ENCODE data around the gene ID4. TPM values are rescaled to one million over a fixed set of nuclear protein-coding genes. Genes with fewer than 3 reads are reported as not detected.

ID4 gene
- total RNA-seq, 1 donor from 2014 or later: 103 TPM

DNA sequence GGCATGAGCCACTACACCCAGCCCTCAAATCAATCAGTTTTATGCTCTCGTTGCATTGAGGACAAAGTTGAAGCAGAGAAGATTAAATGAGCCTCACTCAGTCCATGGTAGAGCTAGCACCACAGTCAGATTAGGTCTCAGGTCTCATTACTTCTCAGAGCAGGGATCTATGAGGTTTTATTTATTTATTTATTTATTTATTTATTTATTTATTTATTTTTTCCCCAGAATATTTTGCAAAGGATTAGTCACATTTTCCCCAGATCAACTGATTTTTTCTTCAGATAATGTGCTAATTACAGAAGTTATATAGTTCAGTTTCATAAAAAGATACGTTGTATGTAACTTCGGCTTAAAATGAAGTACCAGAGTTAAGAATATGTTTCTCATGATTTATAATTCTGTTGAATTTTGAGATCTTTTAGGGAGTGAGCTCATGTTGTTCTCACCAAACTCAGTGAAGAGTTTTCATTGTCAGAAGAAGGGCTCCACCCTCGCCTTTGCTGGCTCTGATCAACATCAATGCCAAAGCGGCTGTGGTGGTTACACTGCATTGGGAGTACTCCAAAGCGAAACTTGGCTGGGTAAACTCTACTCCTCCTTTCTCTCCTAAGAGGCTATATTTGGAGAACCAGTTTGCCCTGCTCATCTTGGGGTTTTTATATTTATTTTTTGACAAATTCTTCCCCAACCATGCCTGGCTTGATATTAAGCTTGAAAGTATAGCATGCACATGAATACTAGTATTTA lies 12.9 kb upstream of the ID4 start:
- Histone ChIP-seq H3K4me1 (no peaks in the 10 kb centered on the region), H3K4me3 (no peak overlapping the region), H3K36me3 (no peaks in the 10 kb centered on the region), H3K27me3 (no peaks in the 10 kb centered on the region), H3K27ac (no peak overlapping the region), H3K9me3 (no peaks in the 10 kb centered on the region)
- no peak for DNase-seq (ENCODE audit: low spot score in 2 of 2)
- TF ChIP-seq, protein P1, sequence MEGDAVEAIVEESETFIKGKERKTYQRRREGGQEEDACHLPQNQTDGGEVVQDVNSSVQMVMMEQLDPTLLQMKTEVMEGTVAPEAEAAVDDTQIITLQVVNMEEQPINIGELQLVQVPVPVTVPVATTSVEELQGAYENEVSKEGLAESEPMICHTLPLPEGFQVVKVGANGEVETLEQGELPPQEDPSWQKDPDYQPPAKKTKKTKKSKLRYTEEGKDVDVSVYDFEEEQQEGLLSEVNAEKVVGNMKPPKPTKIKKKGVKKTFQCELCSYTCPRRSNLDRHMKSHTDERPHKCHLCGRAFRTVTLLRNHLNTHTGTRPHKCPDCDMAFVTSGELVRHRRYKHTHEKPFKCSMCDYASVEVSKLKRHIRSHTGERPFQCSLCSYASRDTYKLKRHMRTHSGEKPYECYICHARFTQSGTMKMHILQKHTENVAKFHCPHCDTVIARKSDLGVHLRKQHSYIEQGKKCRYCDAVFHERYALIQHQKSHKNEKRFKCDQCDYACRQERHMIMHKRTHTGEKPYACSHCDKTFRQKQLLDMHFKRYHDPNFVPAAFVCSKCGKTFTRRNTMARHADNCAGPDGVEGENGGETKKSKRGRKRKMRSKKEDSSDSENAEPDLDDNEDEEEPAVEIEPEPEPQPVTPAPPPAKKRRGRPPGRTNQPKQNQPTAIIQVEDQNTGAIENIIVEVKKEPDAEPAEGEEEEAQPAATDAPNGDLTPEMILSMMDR (IDR thresholded peaks at IDR 0.05): no peak
- intact Hi-C loops (cut with DNase I): no loop called here

GRCh38 chr6:19827247-19827646 lies 9.9 kb upstream of the ID4 start:
- Histone ChIP-seq H3K9me3 (no peaks in the 10 kb centered on the region), H3K27ac (no peak overlapping the region), H3K4me3 (no peak overlapping the region), H3K27me3 (no peaks in the 10 kb centered on the region), H3K4me1 (no peaks in the 10 kb centered on the region), H3K36me3 (no peaks in the 10 kb centered on the region)
- DNase-seq (ENCODE audit: low spot score in 2 of 2): no peak
- intact Hi-C loops (cut with DNase I): no loop called here
- TF ChIP-seq, protein P1 (IDR thresholded peaks at IDR 0.05): no peak

- Histone ChIP-seq H3K27ac (no peak overlapping the region), H3K4me1 (no peaks in the 10 kb centered on the region), H3K36me3 (no peaks in the 10 kb centered on the region), H3K9me3 (no peaks in the 10 kb centered on the region), H3K27me3 (no peaks in the 10 kb centered on the region), H3K4me3 (no peak overlapping the region)
- intact Hi-C loops (cut with DNase I): no loop called here
- TF ChIP-seq, protein P1 (IDR thresholded peaks at IDR 0.05): no peak
- DNase-seq (ENCODE audit: low spot score in 2 of 2): no peak
These were observed 9.3 kb upstream of the ID4 start for GRCh38 chr6:19827903-19828302.

DNA sequence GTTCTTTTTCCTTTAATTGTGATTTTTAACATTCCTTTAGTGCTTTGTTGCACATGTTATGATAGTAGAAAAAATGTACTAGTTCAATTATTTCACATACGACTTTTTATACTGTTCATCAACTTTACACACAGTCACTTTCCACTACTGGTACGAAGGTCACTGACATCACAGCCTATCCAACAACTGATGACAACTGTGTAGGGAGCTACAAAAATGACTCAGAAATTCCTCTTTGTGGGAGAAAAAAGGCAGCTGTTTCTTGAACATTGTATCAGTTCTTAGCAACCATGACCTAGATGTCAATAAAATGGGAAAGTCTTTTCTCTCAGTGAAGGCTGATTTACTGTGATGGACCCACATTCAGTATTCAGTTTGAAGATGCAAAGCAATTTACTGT lies 7.0 kb upstream of the ID4 start:
- H3K4me3 ChIP-seq: no peak overlapping the region
- no peak overlapping the region for H3K27ac ChIP-seq
- no peaks in the 10 kb centered on the region for H3K36me3 ChIP-seq
- H3K27me3 ChIP-seq: no peaks in the 10 kb centered on the region
- no peaks in the 10 kb centered on the region for H3K4me1 ChIP-seq
- TF ChIP-seq, protein P1 (IDR thresholded peaks at IDR 0.05): no peak
- no peaks in the 10 kb centered on the region for H3K9me3 ChIP-seq
- intact Hi-C loops (cut with DNase I): no loop called here
- no peak for DNase-seq (ENCODE audit: low spot score in 2 of 2)

DNA sequence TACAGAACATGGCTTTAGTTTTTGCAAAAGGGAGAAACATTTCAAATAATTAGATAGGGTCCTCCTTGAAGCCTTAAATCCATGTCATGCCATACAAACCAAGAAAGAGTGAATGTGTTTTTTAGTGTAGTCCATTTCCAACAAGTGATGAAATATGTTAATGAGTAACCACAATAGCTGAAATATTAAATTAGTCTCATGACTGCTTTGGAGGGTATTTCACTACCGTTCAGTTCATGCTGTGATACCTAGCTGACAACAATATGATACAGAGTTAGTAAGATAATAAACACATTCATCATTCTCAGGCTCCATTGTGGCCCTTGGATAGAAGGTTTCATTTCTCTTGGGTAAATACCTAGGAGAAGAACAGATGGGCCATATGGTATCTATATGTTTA lies 5.8 kb upstream of the ID4 start:
- TF ChIP-seq, protein P1 (IDR thresholded peaks at IDR 0.05): no peak
- no peaks in the 10 kb centered on the region for H3K9me3 ChIP-seq
- intact Hi-C loops (cut with DNase I): no loop called here

More for the DNA sequence above, 5.8 kb upstream of the ID4 start:
- Histone ChIP-seq H3K4me3 (no peak overlapping the region), H3K4me1 (peaks cover 0 to 3% of the 10 kb centered on the region in 2 donors), H3K36me3 (no peaks in the 10 kb centered on the region), H3K27ac (no peak overlapping the region), H3K27me3 (no peaks in the 10 kb centered on the region)
- DNase-seq (ENCODE audit: low spot score in 2 of 2): no peak

Data from ascending aorta (tissue), 2 donors.